ENCODE results near the gene PKP4. TPM values are rescaled to one million over a fixed set of nuclear protein-coding genes. Genes with fewer than 3 reads are reported as not detected.

PKP4 gene
- total and polyA plus RNA-seq, 4 experiments from 2014 or later, result 1.4 to 39.3 (median 19.1) TPM

- Mint-ChIP-seq H3K36me3 (peaks cover 0 to 8% of the 10 kb centered on the region in 2 donors), H3K27me3 (peaks cover 0 to 1% of the 10 kb centered on the region in 2 donors), H3K9me3 (no peaks in the 10 kb centered on the region), H3K27ac (peak overlapping the region; percentile 80 to 95 (median 88)), H3K4me3 (peak overlapping the region; percentile 91 to 98 (median 94)), H3K4me1 (peaks cover 20 to 38% (median 28%) of the 10 kb centered on the region in 4 donors)
- Histone ChIP-seq H3K27ac (ENCODE audit: low read depth, low read length) (no peak overlapping the region), H3K4me1 (ENCODE audit: insufficient read depth, low read length) (peaks cover 23% of the 10 kb centered on the region), H3K4me3 (ENCODE audit: low read length in 2 of 2) (peak overlapping the region in 1 of 2 donors; percentile 84), H3K36me3 (ENCODE audit: insufficient read depth, low read length) (no peaks in the 10 kb centered on the region), H3K9me3 (ENCODE audit: control insufficient read depth in 1 of 2, low read length in 2 of 2) (no peaks in the 10 kb centered on the region), H3K27me3 (ENCODE audit: insufficient read depth, low read length) (no peaks in the 10 kb centered on the region)
- intact Hi-C loops (cut with micrococcal nuclease), result loop anchor here (5.0 to 10.0 kb wide), 7 partner anchors 164 to 964 kb away; partner anchors contain the start of gene ACVR1
- ChIA-PET POLR2A (ENCODE audit: partially characterized antibody) (interaction anchor here (1.4 to 3.2 kb wide), 2 partner anchors 18 to 30 kb away, joined by 4 to 21 read pairs; no protein-coding TSS in a partner anchor), CTCF (ENCODE audit: partially characterized antibody) (interaction anchor here (0.7 to 4.1 kb wide), 10 partner anchors 10 to 435 kb away, joined by 3 to 24 read pairs (median 3); no protein-coding TSS in a partner anchor)
- DNase-seq, result no peak
These were observed 1.8 kb downstream of the PKP4 start for GRCh38 chr2:158458617-158458920.

GRCh38 chr2:158459161-158460003 lies 2.6 kb downstream of the PKP4 start:
- Mint-ChIP-seq H3K4me1 (peaks cover 20 to 39% (median 28%) of the 10 kb centered on the region in 4 donors), H3K4me3 (peak overlapping the region in 5 of 8 donors; percentile 45 to 98 (median 94)), H3K9me3 (no peaks in the 10 kb centered on the region), H3K27me3 (no peaks in the 10 kb centered on the region), H3K27ac (peak overlapping the region in 1 of 7 donors; percentile 88), H3K36me3 (peaks cover 0 to 8% of the 10 kb centered on the region in 2 donors)
- Histone ChIP-seq H3K36me3 (ENCODE audit: insufficient read depth, low read length) (no peaks in the 10 kb centered on the region), H3K27me3 (ENCODE audit: insufficient read depth, low read length) (no peaks in the 10 kb centered on the region), H3K27ac (ENCODE audit: low read depth, low read length) (no peak overlapping the region), H3K4me3 (ENCODE audit: low read length in 2 of 2) (no peak overlapping the region), H3K9me3 (ENCODE audit: control insufficient read depth in 1 of 2, low read length in 2 of 2) (no peaks in the 10 kb centered on the region), H3K4me1 (ENCODE audit: insufficient read depth, low read length) (peaks cover 23% of the 10 kb centered on the region)
- intact Hi-C loops (cut with micrococcal nuclease), result loop anchor here (5.0 to 10.0 kb wide), 7 partner anchors 163 to 965 kb away; partner anchors contain the start of gene ACVR1
- DNase-seq, result no peak
- ChIA-PET POLR2A (ENCODE audit: partially characterized antibody) (interaction anchor here (3.2 kb wide), 1 partner anchor 18 kb away, joined by 21 read pairs; no protein-coding TSS in a partner anchor), CTCF (ENCODE audit: partially characterized antibody) (interaction anchor here (1.0 to 4.1 kb wide), 2 partner anchors 18 to 436 kb away, joined by 3 to 24 read pairs; no protein-coding TSS in a partner anchor)

DNA sequence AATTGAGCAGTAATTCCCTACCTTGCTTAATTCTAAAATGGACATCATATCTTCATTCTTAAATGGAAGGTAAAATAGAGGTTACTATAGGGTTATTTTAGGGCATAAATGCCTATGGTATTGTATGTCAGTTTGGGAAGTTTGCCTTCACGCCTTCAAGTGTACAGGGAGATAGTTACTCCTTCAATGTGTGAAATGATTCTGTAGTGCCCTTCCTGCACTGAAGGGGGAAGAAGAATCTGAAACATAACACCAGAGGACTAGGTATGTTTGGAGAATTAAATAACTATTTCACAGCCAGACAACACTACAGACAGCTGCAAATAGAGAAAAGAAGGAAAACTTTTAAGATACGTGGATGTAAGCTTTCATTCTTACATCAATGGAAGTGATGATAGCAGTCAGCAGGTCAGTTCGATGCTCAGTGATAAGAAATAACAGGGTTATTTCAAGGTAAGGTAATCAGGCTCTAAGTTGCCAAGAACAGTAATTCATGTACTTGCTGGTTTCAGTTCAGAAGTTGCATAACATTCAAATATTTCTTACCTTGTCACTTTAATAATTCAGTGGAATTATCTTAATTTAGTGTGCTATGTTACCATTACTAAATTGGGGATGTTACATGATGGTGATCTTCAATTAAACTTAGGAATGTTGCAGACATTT lies 4.0 kb downstream of the PKP4 start:
- H3K4me3 Mint-ChIP-seq, result peak overlapping the region in 2 of 8 donors; percentile 32 to 51
- no peak overlapping the region for H3K27ac ChIP-seq (ENCODE audit: low read depth, low read length)
- no peaks in the 10 kb centered on the region for H3K36me3 ChIP-seq (ENCODE audit: insufficient read depth, low read length)
- no peaks in the 10 kb centered on the region for H3K27me3 ChIP-seq (ENCODE audit: insufficient read depth, low read length)
- H3K9me3 ChIP-seq (ENCODE audit: control insufficient read depth in 1 of 2, low read length in 2 of 2), result no peaks in the 10 kb centered on the region
- peaks cover 21% of the 10 kb centered on the region for H3K4me1 ChIP-seq (ENCODE audit: insufficient read depth, low read length)
- H3K4me1 Mint-ChIP-seq, result peaks cover 23 to 43% (median 28%) of the 10 kb centered on the region in 4 donors
- intact Hi-C loops (cut with micrococcal nuclease), result no loop called here
- no peaks in the 10 kb centered on the region for H3K9me3 Mint-ChIP-seq
- H3K4me3 ChIP-seq (ENCODE audit: low read length in 2 of 2), result no peak overlapping the region
- POLR2A ChIA-PET (ENCODE audit: partially characterized antibody), result no interaction called here
- no peaks in the 10 kb centered on the region for H3K27me3 Mint-ChIP-seq
- DNase-seq, result no peak
- H3K27ac Mint-ChIP-seq, result no peak overlapping the region
- H3K36me3 Mint-ChIP-seq, result peaks cover 0 to 8% of the 10 kb centered on the region in 2 donors
- CTCF ChIA-PET (ENCODE audit: partially characterized antibody), result no interaction called here

DNA sequence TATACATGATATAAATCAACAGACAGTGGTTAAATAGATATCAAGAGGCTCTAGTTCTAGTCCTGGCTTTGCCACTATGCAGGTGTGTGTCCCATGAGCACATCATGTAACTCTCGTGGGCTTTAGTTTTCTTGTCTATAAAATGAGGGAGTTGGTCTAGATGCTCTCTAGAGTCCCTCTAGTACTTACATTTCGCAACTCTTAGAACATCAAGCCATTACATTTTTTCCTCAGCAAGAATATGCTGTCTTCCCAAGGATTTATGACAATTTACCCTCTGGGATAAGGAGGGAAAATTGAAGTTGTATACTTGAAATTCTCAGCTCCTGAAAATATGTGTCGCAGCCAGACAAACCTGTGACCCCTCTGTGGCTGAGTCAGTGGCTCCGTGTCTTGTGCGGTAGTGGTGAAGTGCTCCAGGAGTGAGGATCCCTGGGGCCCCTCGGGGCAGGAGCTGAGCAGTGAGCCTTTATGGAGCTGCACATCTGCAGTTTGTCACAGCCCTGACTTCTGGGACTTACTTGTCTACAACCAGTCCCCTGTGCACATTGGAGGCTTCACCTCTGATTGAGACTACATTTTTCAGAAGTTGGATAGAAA lies 6.8 kb downstream of the PKP4 start:
- POLR2A ChIA-PET (ENCODE audit: partially characterized antibody), result no interaction called here

DNA sequence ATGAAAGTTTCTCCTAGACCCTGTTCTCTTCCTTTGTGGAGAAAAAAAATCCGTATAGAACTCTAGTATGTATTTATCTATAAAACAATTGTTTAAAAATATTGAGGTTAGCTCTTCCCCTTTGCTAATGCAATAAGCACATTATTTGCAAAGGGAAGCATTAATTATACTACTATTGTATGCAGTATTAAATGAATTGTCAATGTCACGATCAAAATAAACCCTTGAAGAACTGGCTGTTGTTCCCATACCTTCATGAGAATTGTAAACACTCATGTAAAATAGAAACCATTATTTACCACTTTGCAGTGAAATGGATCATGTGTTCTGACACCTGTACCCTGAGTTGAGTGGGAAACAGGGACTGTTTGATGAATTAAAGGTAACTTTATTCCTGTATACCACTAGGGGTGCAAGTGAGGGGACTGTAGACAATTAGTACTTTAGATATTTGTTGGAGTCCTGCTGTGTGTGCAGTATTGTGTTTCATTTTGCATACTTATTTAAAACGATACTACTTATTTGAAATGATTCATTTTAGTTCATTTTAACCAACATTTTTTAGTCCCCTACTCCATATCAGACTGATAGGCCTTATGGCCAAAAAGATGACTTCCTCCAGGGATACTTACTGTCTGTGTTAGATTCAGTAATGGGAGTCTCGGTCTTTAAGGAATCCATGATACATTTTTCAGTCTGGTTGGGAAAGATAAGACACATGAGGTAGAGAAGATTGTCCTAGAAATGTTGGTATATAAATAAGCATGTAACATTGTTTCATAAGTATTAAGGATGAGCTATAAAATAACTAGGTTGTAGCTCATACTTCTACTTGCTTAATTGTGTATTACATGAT lies 7.9 kb downstream of the PKP4 start:
- Mint-ChIP-seq H3K36me3 (peaks cover 0 to under 1% of the 10 kb centered on the region in 2 donors), H3K27me3 (no peaks in the 10 kb centered on the region), H3K4me1 (peaks cover 8 to 17% (median 13%) of the 10 kb centered on the region in 4 donors), H3K9me3 (no peaks in the 10 kb centered on the region), H3K4me3 (peak overlapping the region in 1 of 8 donors; percentile 32), H3K27ac (no peak overlapping the region)
- ChIA-PET CTCF (ENCODE audit: partially characterized antibody) (interaction anchor here (0.8 to 2.3 kb wide), 6 partner anchors 8 to 21 kb away, joined by 3 to 10 read pairs (median 4); partner anchors contain the start of genes CCDC148 and PKP4), POLR2A (ENCODE audit: partially characterized antibody) (no interaction called here)
- intact Hi-C loops (cut with micrococcal nuclease), result no loop called here
- H3K4me1 ChIP-seq (ENCODE audit: insufficient read depth, low read length), result peaks cover 4% of the 10 kb centered on the region
- H3K9me3 ChIP-seq (ENCODE audit: control insufficient read depth in 1 of 2, low read length in 2 of 2), result no peaks in the 10 kb centered on the region
- peak in 4 of 5 donors; percentile 18 to 23 (median 22) for DNase-seq
- H3K4me3 ChIP-seq (ENCODE audit: low read length in 2 of 2), result no peak overlapping the region
- no peaks in the 10 kb centered on the region for H3K36me3 ChIP-seq (ENCODE audit: insufficient read depth, low read length)
- H3K27me3 ChIP-seq (ENCODE audit: insufficient read depth, low read length), result no peaks in the 10 kb centered on the region
- H3K27ac ChIP-seq (ENCODE audit: low read depth, low read length), result no peak overlapping the region

More for the DNA sequence above, 6.8 kb downstream of the PKP4 start:
- H3K36me3 ChIP-seq (ENCODE audit: insufficient read depth, low read length), result no peaks in the 10 kb centered on the region
- H3K9me3 Mint-ChIP-seq, result no peaks in the 10 kb centered on the region
- H3K27me3 Mint-ChIP-seq, result no peaks in the 10 kb centered on the region
- CTCF ChIA-PET (ENCODE audit: partially characterized antibody), result interaction anchor here (0.8 to 2.2 kb wide), 5 partner anchors 14 to 28 kb away, joined by 3 to 10 read pairs (median 4); no protein-coding TSS in a partner anchor
- no peak overlapping the region for H3K4me3 ChIP-seq (ENCODE audit: low read length in 2 of 2)
- H3K27ac Mint-ChIP-seq, result no peak overlapping the region
- H3K4me1 ChIP-seq (ENCODE audit: insufficient read depth, low read length), result peaks cover 9% of the 10 kb centered on the region
- DNase-seq, result no peak
- H3K4me1 Mint-ChIP-seq, result peaks cover 13 to 20% (median 17%) of the 10 kb centered on the region in 4 donors
- H3K36me3 Mint-ChIP-seq, result no peaks in the 10 kb centered on the region
- no peak overlapping the region for H3K4me3 Mint-ChIP-seq
- no peak overlapping the region for H3K27ac ChIP-seq (ENCODE audit: low read depth, low read length)
- intact Hi-C loops (cut with micrococcal nuclease), result no loop called here
- H3K27me3 ChIP-seq (ENCODE audit: insufficient read depth, low read length), result no peaks in the 10 kb centered on the region
- no peaks in the 10 kb centered on the region for H3K9me3 ChIP-seq (ENCODE audit: control insufficient read depth in 1 of 2, low read length in 2 of 2)

DNA sequence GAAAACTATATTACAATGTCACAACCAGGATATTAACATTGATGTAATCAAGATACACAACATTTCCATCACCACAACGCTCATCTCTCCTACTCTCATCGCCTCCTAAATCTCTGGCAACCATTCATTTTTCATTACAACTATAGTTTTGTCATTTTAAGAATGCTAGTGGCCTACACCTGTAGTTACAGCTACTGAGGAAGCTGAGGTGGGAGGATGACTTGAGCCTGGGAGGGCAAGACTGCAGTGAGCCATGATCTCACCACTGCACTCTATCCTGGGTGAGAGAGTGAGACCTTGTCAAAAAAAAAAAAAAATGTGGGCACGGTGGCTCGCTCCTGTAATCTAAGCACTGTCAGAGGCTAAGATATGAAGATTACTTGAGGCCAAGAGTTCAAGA lies 10.5 kb downstream of the PKP4 start:
- no peaks in the 10 kb centered on the region for H3K27me3 Mint-ChIP-seq
- ChIA-PET POLR2A (ENCODE audit: partially characterized antibody) (interaction anchor here (1.5 kb wide), 1 partner anchor 11 kb away, joined by 3 read pairs; the partner anchor contains the start of genes CCDC148 and PKP4), CTCF (ENCODE audit: partially characterized antibody) (interaction anchor here (0.6 to 1.8 kb wide), 4 partner anchors 9 to 349 kb away, joined by 3 to 4 read pairs (median 3); no protein-coding TSS in a partner anchor)
- H3K4me3 Mint-ChIP-seq, result no peak overlapping the region
- Histone ChIP-seq H3K4me1 (ENCODE audit: insufficient read depth, low read length) (no peaks in the 10 kb centered on the region), H3K27me3 (ENCODE audit: insufficient read depth, low read length) (no peaks in the 10 kb centered on the region), H3K36me3 (ENCODE audit: insufficient read depth, low read length) (no peaks in the 10 kb centered on the region), H3K4me3 (ENCODE audit: low read length in 2 of 2) (no peak overlapping the region), H3K27ac (ENCODE audit: low read depth, low read length) (no peak overlapping the region), H3K9me3 (ENCODE audit: control insufficient read depth in 1 of 2, low read length in 2 of 2) (no peaks in the 10 kb centered on the region)
- intact Hi-C loops (cut with micrococcal nuclease), result no loop called here
- H3K9me3 Mint-ChIP-seq, result no peaks in the 10 kb centered on the region
- no peak overlapping the region for H3K27ac Mint-ChIP-seq
- peaks cover 0 to 7% (median 5%) of the 10 kb centered on the region in 4 donors for H3K4me1 Mint-ChIP-seq
- peaks cover 8 to 15% of the 10 kb centered on the region in 2 donors for H3K36me3 Mint-ChIP-seq
- DNase-seq, result no peak
